Camera-type eye (tissue), 1 donor: ENCODE data around the gene TMPRSS2. TPM values are rescaled to one million over a fixed set of nuclear protein-coding genes. Genes with fewer than 3 reads are reported as not detected.

ENCODE experiments used
- total RNA-seq: library from RNA; depleted of rRNA; stranded (reverse); fragments of >200 nt; gene quantifications from one replicate; pipeline ENCODE4 v1.2.3, GENCODE V29; 2014

The TMPRSS2 gene
- total RNA-seq, result 1.9 TPM

GRCh38 chr21:41507521-41508414 lies at the start of gene TMPRSS2:
Gene TMPRSS2, minus strand, starts transcription at chr21:41508158. Its CDS starts 10,025 bp downstream, at chr21:41498133.

GRCh38 chr21:41425954-41426675 lies 81.8 kb downstream of the TMPRSS2 start, which contains the start of gene MX1:
Gene MX1, plus strand, starts transcription at chr21:41426239. Its CDS starts 5,832 bp downstream, at chr21:41432071.

Other genes starting within 250 kb of the TMPRSS2 start
- 0.38 TPM for gene FAM3B, start 191.4 kb downstream of the TMPRSS2 start, total RNA-seq
- gene MX2, start 146.1 kb downstream of the TMPRSS2 start, total RNA-seq, result 1.9 TPM
- 8.1 TPM for gene MX1, start 81.9 kb downstream of the TMPRSS2 start, total RNA-seq